Osteoblast (primary cell): ENCODE measurements around the gene CD180. TPM values are rescaled to one million over a fixed set of nuclear protein-coding genes. Genes with fewer than 3 reads are reported as not detected.

Experiments
- DNase-seq: peaks from one replicate; pipeline ENCODE4 v3.0.0; 2011; ENCODE audit warnings: low spot score, mixed read lengths; ENCODE audit not compliant: insufficient read length; ENCODE audit errors: missing footprints
- H2AFZ ChIP-seq: 2 replicates; pipeline ENCODE4 v1.6.0; 2011; ENCODE audit warnings: mild to moderate bottlenecking, low read length
- H3K27ac ChIP-seq: 2 replicates; pipeline ENCODE4 v1.5.1; 2011; ENCODE audit warnings: mild to moderate bottlenecking, low read depth, low read length, moderate library complexity
- H3K27me3 ChIP-seq: 2 replicates; pipeline ENCODE4 v1.6.0; 2012; ENCODE audit warnings: mild to moderate bottlenecking, control low read depth, inconsistent platforms, low read length, moderate library complexity; ENCODE audit not compliant: insufficient read depth
- H3K36me3 ChIP-seq: 2 replicates; pipeline ENCODE4 v1.5.1; 2011; ENCODE audit warnings: mild to moderate bottlenecking, low read length, control low read depth, moderate library complexity; ENCODE audit not compliant: insufficient read depth
- H3K4me1 ChIP-seq: 2 replicates; pipeline ENCODE4 v1.5.1; 2011; ENCODE audit warnings: mild to moderate bottlenecking, low read length, control low read depth, moderate library complexity; ENCODE audit not compliant: insufficient read depth
- H3K4me2 ChIP-seq: 2 replicates; pipeline ENCODE4 v1.6.0; 2011; ENCODE audit warnings: mild to moderate bottlenecking, low read length; ENCODE audit not compliant: insufficient read depth
- H3K4me3 ChIP-seq: fragments of 200-600 bp; sonication (generic); 3 replicates; pipeline ENCODE4 v1.5.1; 2012; ENCODE audit warnings: mild to moderate bottlenecking, low read length, inconsistent platforms; ENCODE audit not compliant: insufficient read depth
- H3K79me2 ChIP-seq: 2 replicates; pipeline ENCODE4 v1.6.0; 2012; ENCODE audit warnings: mild to moderate bottlenecking, low read length, control low read depth, inconsistent platforms; ENCODE audit not compliant: insufficient read depth
- H3K9me3 ChIP-seq: 2 replicates; pipeline ENCODE4 v1.5.1; 2011; ENCODE audit warnings: low read depth, low read length, control low read depth
- H4K20me1 ChIP-seq: 2 replicates; pipeline ENCODE4 v1.6.0; 2012; ENCODE audit warnings: mild to moderate bottlenecking, low read length, control low read depth; ENCODE audit not compliant: insufficient read depth
- total RNA-seq: library from RNA; depleted of rRNA; stranded (reverse); fragments of >200 nt; gene quantifications from 2 replicates; pipeline ENCODE4 v1.2.3, GENCODE V29; 2012
- TF ChIP-seq, protein P1 (sequence below): IDR thresholded peaks from 2 replicates; pipeline ENCODE4 v1.5.1; 2011; ENCODE audit warnings: mild to moderate bottlenecking, low read depth, low read length, moderate library complexity; ENCODE audit errors: extremely low read depth

The CD180 gene
- total RNA-seq, 1 donor: not detected

DNA sequence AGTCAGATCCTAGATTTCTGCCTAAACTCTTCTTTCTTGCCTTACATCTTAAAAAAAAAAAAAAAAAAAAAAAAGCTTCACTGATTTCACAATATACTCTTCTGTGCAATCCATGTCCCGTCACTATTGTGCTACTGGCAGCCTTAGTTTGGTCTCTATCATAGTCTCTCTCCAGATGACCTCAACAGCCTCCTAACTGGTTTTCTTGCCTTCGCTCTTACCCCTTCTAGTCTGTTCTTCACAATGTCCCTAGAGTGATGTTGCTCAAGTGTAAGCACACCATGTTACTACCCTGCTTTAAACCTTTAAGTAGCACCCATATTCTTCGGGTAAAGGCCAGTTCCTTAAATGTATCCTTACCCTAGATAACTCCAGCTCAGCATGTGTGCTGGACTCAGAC is 25.8 kb downstream of the CD180 start:
- no peak overlapping the region for H3K4me2 ChIP-seq
- TF ChIP-seq, protein P1, sequence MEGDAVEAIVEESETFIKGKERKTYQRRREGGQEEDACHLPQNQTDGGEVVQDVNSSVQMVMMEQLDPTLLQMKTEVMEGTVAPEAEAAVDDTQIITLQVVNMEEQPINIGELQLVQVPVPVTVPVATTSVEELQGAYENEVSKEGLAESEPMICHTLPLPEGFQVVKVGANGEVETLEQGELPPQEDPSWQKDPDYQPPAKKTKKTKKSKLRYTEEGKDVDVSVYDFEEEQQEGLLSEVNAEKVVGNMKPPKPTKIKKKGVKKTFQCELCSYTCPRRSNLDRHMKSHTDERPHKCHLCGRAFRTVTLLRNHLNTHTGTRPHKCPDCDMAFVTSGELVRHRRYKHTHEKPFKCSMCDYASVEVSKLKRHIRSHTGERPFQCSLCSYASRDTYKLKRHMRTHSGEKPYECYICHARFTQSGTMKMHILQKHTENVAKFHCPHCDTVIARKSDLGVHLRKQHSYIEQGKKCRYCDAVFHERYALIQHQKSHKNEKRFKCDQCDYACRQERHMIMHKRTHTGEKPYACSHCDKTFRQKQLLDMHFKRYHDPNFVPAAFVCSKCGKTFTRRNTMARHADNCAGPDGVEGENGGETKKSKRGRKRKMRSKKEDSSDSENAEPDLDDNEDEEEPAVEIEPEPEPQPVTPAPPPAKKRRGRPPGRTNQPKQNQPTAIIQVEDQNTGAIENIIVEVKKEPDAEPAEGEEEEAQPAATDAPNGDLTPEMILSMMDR: no peak
- peaks cover 8% of the 10 kb centered on the region for H3K4me1 ChIP-seq
- no peaks in the 10 kb centered on the region for H3K9me3 ChIP-seq
- H3K36me3 ChIP-seq: no peaks in the 10 kb centered on the region
- no peak overlapping the region for H3K27ac ChIP-seq
- no peak overlapping the region for H2AFZ ChIP-seq
- no peaks in the 10 kb centered on the region for H4K20me1 ChIP-seq
- DNase-seq: no peak
- no peaks in the 10 kb centered on the region for H3K79me2 ChIP-seq
- H3K4me3 ChIP-seq: no peak overlapping the region
- H3K27me3 ChIP-seq: no peaks in the 10 kb centered on the region

DNA sequence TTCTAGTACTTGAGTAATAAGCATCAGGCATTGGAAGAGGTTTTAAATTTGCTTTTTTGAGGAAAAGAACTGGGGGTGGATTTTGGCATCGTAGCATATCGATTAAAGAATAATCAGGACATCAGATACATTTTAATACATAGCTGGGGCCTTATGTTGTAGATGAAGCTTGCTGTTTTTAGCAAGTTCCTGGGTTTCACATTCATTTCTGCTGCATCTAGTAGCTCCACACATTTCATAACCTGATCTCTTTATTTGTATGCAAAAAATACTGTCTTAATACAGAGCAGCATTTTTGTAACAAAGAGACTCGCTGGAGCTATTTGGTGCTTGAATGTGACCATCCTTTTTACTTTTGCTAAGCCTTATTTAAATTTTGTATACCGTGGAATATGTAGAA is 28.5 kb downstream of the CD180 start:
- no peak overlapping the region for H3K4me2 ChIP-seq
- no peak overlapping the region for H2AFZ ChIP-seq
- no peaks in the 10 kb centered on the region for H4K20me1 ChIP-seq
- H3K4me1 ChIP-seq: peaks cover 10% of the 10 kb centered on the region
- DNase-seq: no peak
- no peaks in the 10 kb centered on the region for H3K79me2 ChIP-seq
- TF ChIP-seq, protein P1: no peak
- no peaks in the 10 kb centered on the region for H3K27me3 ChIP-seq
- no peak overlapping the region for H3K4me3 ChIP-seq
- H3K36me3 ChIP-seq: no peaks in the 10 kb centered on the region
- no peak overlapping the region for H3K27ac ChIP-seq
- no peaks in the 10 kb centered on the region for H3K9me3 ChIP-seq

DNA sequence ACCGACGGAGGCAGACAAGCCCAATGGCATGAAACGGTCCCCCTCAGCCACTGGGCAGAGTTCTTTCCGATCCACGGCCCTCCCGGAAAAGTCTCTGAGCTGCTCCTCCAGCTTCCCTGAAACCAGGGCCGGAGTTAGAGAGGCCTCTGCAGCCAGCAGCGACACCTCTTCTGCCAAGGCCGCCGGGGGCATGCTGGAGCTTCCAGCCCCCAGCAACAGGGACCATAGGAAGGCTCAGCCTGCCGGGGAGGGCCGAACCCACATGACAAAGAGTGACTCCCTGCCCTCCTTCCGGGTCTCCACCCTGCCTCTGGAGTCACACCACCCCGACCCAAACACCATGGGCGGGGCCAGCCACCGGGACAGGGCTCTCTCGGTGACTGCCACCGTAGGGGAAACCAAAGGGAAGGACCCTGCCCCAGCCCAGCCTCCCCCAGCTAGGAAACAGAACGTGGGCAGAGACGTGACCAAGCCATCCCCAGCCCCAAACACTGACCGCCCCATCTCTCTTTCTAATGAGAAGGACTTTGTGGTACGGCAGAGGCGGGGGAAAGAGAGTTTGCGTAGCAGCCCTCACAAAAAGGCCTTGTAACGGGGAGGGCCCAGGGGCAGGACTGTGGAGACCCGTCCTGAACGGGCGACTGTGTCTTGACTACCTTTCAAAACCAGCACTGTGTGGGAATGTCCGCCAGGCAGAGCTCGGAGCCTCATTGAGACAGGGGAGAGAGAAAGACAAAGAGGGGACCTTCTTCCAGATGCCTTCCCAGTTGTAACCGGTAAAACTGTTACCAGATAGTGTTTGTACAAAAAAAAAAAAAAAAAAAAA is 29.9 kb downstream of the CD180 start:
- DNase-seq: no peak
- H3K27me3 ChIP-seq: no peaks in the 10 kb centered on the region
- no peaks in the 10 kb centered on the region for H3K9me3 ChIP-seq
- H3K79me2 ChIP-seq: no peaks in the 10 kb centered on the region
- H3K36me3 ChIP-seq: no peaks in the 10 kb centered on the region
- peak overlapping the region; percentile 95 for H2AFZ ChIP-seq
- H3K27ac ChIP-seq: peak overlapping the region; percentile 50
- peak overlapping the region; percentile 78 for H3K4me2 ChIP-seq
- H3K4me1 ChIP-seq: peaks cover 10% of the 10 kb centered on the region
- peak overlapping the region; percentile 56 for H3K4me3 ChIP-seq
- TF ChIP-seq, protein P1: no peak
- H4K20me1 ChIP-seq: no peaks in the 10 kb centered on the region
